Measurements from ENCODE around the gene PRRX2. TPM values are rescaled to one million over a fixed set of nuclear protein-coding genes. Genes with fewer than 3 reads are reported as not detected.

PRRX2 gene
- total and polyA plus RNA-seq, 2 experiments from 2014 or later, result 5.8 to 8.3 TPM

- Histone ChIP-seq H3K4me1 (ENCODE audit: insufficient read depth) (peaks cover 14% of the 10 kb centered on the region), H4K20me1 (replicated peaks; ENCODE audit: insufficient read depth) (no peaks in the 10 kb centered on the region), H3K79me2 (replicated peaks; ENCODE audit: insufficient read depth) (no peaks in the 10 kb centered on the region), H2AFZ (no peak overlapping the region), H3K27me3 (ENCODE audit: insufficient read depth) (peaks cover 24% of the 10 kb centered on the region), H3F3A (replicated peaks; ENCODE audit: low read depth) (no peaks in the 10 kb centered on the region), H3K9me2 (ENCODE audit: insufficient read depth) (no peaks in the 10 kb centered on the region), H3K36me3 (ENCODE audit: insufficient read depth) (no peaks in the 10 kb centered on the region), H3K4me3 (peak overlapping the region; percentile 51), H3K27ac (ENCODE audit: low read depth) (no peak overlapping the region), H3K4me2 (peak overlapping the region; percentile 79)
- Mint-ChIP-seq H3K27me3 (ENCODE audit: insufficient read depth, low read depth, poor library complexity) (peaks cover 38% of the 10 kb centered on the region), H3K4me1 (peaks cover 19% of the 10 kb centered on the region), H3K36me3 (ENCODE audit: low read depth) (no peaks in the 10 kb centered on the region), H3K27ac (no peak overlapping the region), H3K4me3 (peak overlapping the region; percentile 75), H3K9me3 (no peaks in the 10 kb centered on the region)
- TF ChIP-seq ZNF331 (CRISPR knock-in tag; IDR thresholded peaks at IDR 0.05; ENCODE audit: low read depth) (no peak), CTCF (conservative IDR thresholded peaks at IDR 0.05; ENCODE audit: low read depth in 2 of 2) (no peak), JUNB (IDR thresholded peaks at IDR 0.05; ENCODE audit: unreplicated experiment) (no peak), ZNF114 (CRISPR knock-in tag; IDR thresholded peaks at IDR 0.05) (no peak), NANOG (IDR thresholded peaks at IDR 0.05; ENCODE audit: borderline replicate concordance) (no peak)
- DNase-seq (ENCODE audit: low spot score), result no peak
- ATAC-seq, result peak; percentile 23
Measured at GRCh38 chr9:129666575-129666974, 1.1 kb downstream of the PRRX2 start.

- no peaks in the 10 kb centered on the region for H3K9me3 Mint-ChIP-seq
- H3K4me2 ChIP-seq, result no peak overlapping the region
- peaks cover 38% of the 10 kb centered on the region for H3K27me3 Mint-ChIP-seq (ENCODE audit: insufficient read depth, low read depth, poor library complexity)
- no peaks in the 10 kb centered on the region for H3K36me3 Mint-ChIP-seq (ENCODE audit: low read depth)
- no peak overlapping the region for H3K27ac Mint-ChIP-seq
- peaks cover 19% of the 10 kb centered on the region for H3K4me1 Mint-ChIP-seq
- H4K20me1 ChIP-seq (replicated peaks; ENCODE audit: insufficient read depth), result no peaks in the 10 kb centered on the region
- H3K36me3 ChIP-seq (ENCODE audit: insufficient read depth), result no peaks in the 10 kb centered on the region
- H3F3A ChIP-seq (replicated peaks; ENCODE audit: low read depth), result no peaks in the 10 kb centered on the region
- no peaks in the 10 kb centered on the region for H3K79me2 ChIP-seq (replicated peaks; ENCODE audit: insufficient read depth)
- H3K27ac ChIP-seq (ENCODE audit: low read depth), result no peak overlapping the region
- H3K27me3 ChIP-seq (ENCODE audit: insufficient read depth), result peaks cover 24% of the 10 kb centered on the region
- ATAC-seq (no peak), DNase-seq (ENCODE audit: low spot score) (no peak)
- peaks cover 14% of the 10 kb centered on the region for H3K4me1 ChIP-seq (ENCODE audit: insufficient read depth)
- H3K9me2 ChIP-seq (ENCODE audit: insufficient read depth), result no peaks in the 10 kb centered on the region
- H3K4me3 ChIP-seq, result no peak overlapping the region
- no peak overlapping the region for H2AFZ ChIP-seq
- no peak overlapping the region for H3K4me3 Mint-ChIP-seq
- TF ChIP-seq JUNB (IDR thresholded peaks at IDR 0.05; ENCODE audit: unreplicated experiment) (no peak), CREB1 (CRISPR knock-in tag; IDR thresholded peaks at IDR 0.05; ENCODE audit: low read depth) (no peak), ZNF114 (CRISPR knock-in tag; IDR thresholded peaks at IDR 0.05) (no peak), EZH2phosphoT487 (IDR thresholded peaks at IDR 0.05; ENCODE audit: unreplicated experiment) (no peak), EZH2 (IDR thresholded peaks at IDR 0.05; ENCODE audit: low read depth, unreplicated experiment) (no peak), CTCF (conservative IDR thresholded peaks at IDR 0.05; ENCODE audit: low read depth in 2 of 2) (no peak), REST (IDR thresholded peaks at IDR 0.05; ENCODE audit: unreplicated experiment) (no peak)
Measured at GRCh38 chr9:129667378-129667777, 1.9 kb downstream of the PRRX2 start.

Data from GM23338 (cell line).